Activated CD4-positive, alpha-beta memory T cell treated with anti-CD3 and anti-CD28 coated beads for 36 hours (primary cell): ENCODE data around the gene MORF4L1. TPM values are rescaled to one million over a fixed set of nuclear protein-coding genes. Genes with fewer than 3 reads are reported as not detected.
"Not testable (repeated sequence)": the region's sequence is repeated elsewhere in the genome, so short reads cannot be mapped to it uniquely, and the experiment has no call there.

Experiments
- CTCF ChIA-PET: fragments of 350-600 bp; sonication (Branson Sonifier 250); formaldehyde crosslinking; loops from one replicate; lab custom pipeline; 2021; ENCODE audit warnings: antibody characterized with exemption, inconsistent platforms; lab: Charles Lee
- POLR2A ChIA-PET: fragments of 350-600 bp; sonication (Branson Sonifier 250); formaldehyde crosslinking; loops from one replicate; lab custom pipeline; 2021; ENCODE audit warnings: antibody characterized with exemption; lab: Charles Lee
- DNase-seq: peaks from one replicate; pipeline ENCODE4 v3.0.0-alpha.2; 2020
- H3K27ac Mint-ChIP-seq: one replicate; pipeline ENCODE4 v1.8.0; 2021; ENCODE audit warnings: mixed read lengths
- H3K27me3 Mint-ChIP-seq: one replicate; pipeline ENCODE4 v1.8.0; 2021; ENCODE audit warnings: mixed read lengths
- H3K36me3 Mint-ChIP-seq: one replicate; pipeline ENCODE4 v1.8.0; 2021; ENCODE audit warnings: mixed read lengths
- H3K4me1 Mint-ChIP-seq: one replicate; pipeline ENCODE4 v1.8.0; 2021; ENCODE audit warnings: low read depth, mixed read lengths
- H3K4me3 Mint-ChIP-seq: one replicate; pipeline ENCODE4 v1.8.0; 2021; ENCODE audit warnings: mild to moderate bottlenecking, mixed read lengths
- H3K9me3 Mint-ChIP-seq: one replicate; pipeline ENCODE4 v1.8.0; 2021; ENCODE audit warnings: mixed read lengths
- intact Hi-C: fragments of 100-400 bp; cut with micrococcal nuclease; formaldehyde crosslinking; loops from one replicate; pipeline ENCODE4 v1.15.1; 2023
- total RNA-seq, 2 experiments: library from RNA; stranded (reverse); gene quantifications; one replicate each; pipeline ENCODE4 v1.2.3, GENCODE V29; 2021

MORF4L1 gene
- total RNA-seq, result 100 to 1,000 TPM; 262 TPM

DNA sequence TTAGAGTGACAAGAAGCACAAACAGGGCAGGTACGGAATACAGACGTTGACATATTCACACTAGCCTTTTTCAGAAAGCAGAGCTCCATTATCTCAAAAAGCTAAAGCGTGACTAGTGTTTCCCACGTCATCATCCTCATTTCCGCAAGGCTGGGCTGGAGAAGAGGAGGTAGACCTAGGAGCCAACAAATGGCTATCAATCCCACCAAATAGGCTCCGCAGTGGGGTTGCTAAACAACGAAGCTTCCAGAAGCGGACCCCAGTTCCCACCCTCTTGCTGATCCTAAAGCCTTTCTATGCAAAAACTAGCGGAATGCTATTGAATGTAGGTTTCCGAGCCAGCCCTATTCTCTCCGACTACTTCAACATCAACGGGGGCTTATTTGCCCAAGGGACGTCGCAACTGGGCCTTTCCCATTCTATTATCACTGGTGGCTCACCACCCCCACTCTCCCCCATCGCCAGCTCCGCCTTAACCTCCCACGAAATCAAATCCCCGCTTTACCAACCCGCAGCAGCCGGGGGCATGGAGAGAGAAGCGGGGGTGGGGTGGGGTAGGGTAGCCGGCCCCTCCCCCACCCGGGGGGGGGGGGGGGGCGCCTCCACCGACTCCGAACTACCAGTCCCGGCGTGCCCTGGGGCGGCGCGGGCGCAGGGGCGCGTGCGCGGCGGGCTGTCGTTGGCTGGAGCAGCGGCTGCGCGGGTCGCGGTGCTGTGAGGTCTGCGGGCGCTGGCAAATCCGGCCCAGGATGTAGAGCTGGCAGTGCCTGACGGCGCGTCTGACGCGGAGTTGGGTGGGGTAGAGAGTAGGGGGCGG lies at the start of gene MORF4L1:
MORF4L1 (plus strand) TSS at position 736 of the 817 bp plus-strand sequence. CDS start 128 bp downstream, outside the sequence.
- Mint-ChIP-seq H3K27me3 (no peaks in the 10 kb centered on the region), H3K4me3 (peak within 1 kb of the TSS; percentile 90), H3K4me1 (peaks cover 29% of the 10 kb centered on the region), H3K36me3 (peaks cover 18% of the 10 kb centered on the region), H3K9me3 (no peaks in the 10 kb centered on the region), H3K27ac (peak within 1 kb of the TSS; percentile 99)
- DNase-seq, result peak; percentile 98
- ChIA-PET CTCF (interaction anchor here (0.6 to 2.9 kb wide), 4 partner anchors 9 to 65 kb away, joined by 3 to 16 read pairs (median 5); partner anchors contain the start of gene ADAMTS7), POLR2A (interaction anchor here (1.0 to 1.6 kb wide), 3 partner anchors 12 to 35 kb away, joined by 4 to 12 read pairs (median 4); no protein-coding TSS in a partner anchor)
- intact Hi-C loops, result loop anchor here (2.0 to 10.0 kb wide), 5 partner anchors 66 to 1102 kb away; partner anchors contain the start of genes BCL2A1, IREB2 and TMED3

DNA sequence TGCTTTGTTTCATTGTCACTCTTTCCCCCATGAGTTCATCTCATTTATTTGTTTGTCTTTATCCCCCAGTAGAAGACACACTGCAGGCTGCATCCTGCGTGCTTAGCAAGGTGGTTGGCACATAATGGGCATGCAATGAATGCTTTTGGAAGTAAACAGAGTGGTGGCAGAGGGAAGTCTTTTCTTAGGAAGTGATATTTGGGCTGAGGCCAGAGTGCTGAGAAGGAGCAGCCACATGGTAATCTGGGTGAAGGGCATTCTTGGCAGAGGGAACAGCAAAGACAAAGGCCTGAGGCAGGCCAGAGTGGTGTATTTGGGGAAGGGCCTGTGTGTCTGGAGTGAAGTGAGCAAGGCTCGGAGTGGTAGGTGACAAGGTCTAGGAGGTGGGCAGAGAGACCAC lies 43.8 kb upstream of the MORF4L1 start:
- intact Hi-C loops, result no loop called here

GRCh38 chr15:78830514-78831228 lies 42.0 kb upstream of the MORF4L1 start:
- Mint-ChIP-seq H3K36me3 (no peaks in the 10 kb centered on the region), H3K27me3 (peaks cover 14% of the 10 kb centered on the region), H3K4me1 (no peaks in the 10 kb centered on the region), H3K27ac (no peak overlapping the region), H3K4me3 (peak overlapping the region; percentile 39), H3K9me3 (no peaks in the 10 kb centered on the region)
- intact Hi-C loops, result no loop called here
- peak; percentile 12 for DNase-seq
- ChIA-PET CTCF (interaction anchor here (0.6 to 1.2 kb wide), 3 partner anchors 22 to 104 kb away, joined by 3 to 4 read pairs (median 3); no protein-coding TSS in a partner anchor), POLR2A (no interaction called here)

More for the DNA sequence above, 43.8 kb upstream of the MORF4L1 start:
- Mint-ChIP-seq H3K27me3 (peaks cover 14% of the 10 kb centered on the region), H3K36me3 (no peaks in the 10 kb centered on the region), H3K9me3 (no peaks in the 10 kb centered on the region), H3K4me3 (no peak overlapping the region), H3K4me1 (no peaks in the 10 kb centered on the region), H3K27ac (no peak overlapping the region)
- POLR2A ChIA-PET, result no interaction called here
- CTCF ChIA-PET, result no interaction called here
- DNase-seq, result no peak

- Mint-ChIP-seq H3K4me1 (no peaks in the 10 kb centered on the region), H3K27ac (no peak overlapping the region), H3K36me3 (no peaks in the 10 kb centered on the region), H3K4me3 (no peak overlapping the region), H3K27me3 (peaks cover 14% of the 10 kb centered on the region), H3K9me3 (no peaks in the 10 kb centered on the region)
- DNase-seq, result no peak
- ChIA-PET POLR2A (no interaction called here), CTCF (interaction anchor here (1.2 kb wide), 1 partner anchor 43 kb away, joined by 3 read pairs; no protein-coding TSS in a partner anchor)
- intact Hi-C loops, result no loop called here
Measured at GRCh38 chr15:78831229-78832207, 41.2 kb upstream of the MORF4L1 start.

- ChIA-PET POLR2A (no interaction called here), CTCF (interaction anchor here (1.1 kb wide), 1 partner anchor 24 kb away, joined by 3 read pairs; no protein-coding TSS in a partner anchor)
- Mint-ChIP-seq H3K27me3 (peaks cover 9% of the 10 kb centered on the region), H3K9me3 (no peaks in the 10 kb centered on the region), H3K36me3 (no peaks in the 10 kb centered on the region), H3K4me3 (no peak overlapping the region), H3K4me1 (no peaks in the 10 kb centered on the region), H3K27ac (no peak overlapping the region)
- DNase-seq, result no peak
- intact Hi-C loops, result no loop called here
Measured at GRCh38 chr15:78836333-78836732, 36.4 kb upstream of the MORF4L1 start.

DNA sequence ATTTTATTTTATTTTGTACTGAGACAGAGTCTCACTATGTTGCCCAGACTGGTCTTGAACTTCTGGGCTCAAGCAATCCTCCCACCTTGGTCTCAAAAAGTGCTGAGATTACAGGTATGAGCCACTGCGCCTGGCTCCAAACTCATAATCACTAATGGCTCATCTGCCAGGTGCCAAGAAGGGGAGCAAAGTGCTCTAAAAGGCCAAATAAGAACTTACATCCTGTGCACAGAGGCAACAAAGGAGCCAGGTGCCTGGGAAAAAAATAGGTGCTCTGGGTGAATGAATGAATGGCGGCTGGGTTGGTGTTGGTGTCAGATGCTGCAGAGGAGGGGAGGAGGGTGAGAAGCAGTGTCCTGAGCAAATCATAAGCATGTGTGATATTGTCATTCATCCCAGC lies 35.6 kb upstream of the MORF4L1 start:
- H3K36me3 Mint-ChIP-seq, result no peaks in the 10 kb centered on the region
- intact Hi-C loops, result no loop called here
- POLR2A ChIA-PET, result no interaction called here
- H3K27ac Mint-ChIP-seq, result no peak overlapping the region
- peaks cover 5% of the 10 kb centered on the region for H3K27me3 Mint-ChIP-seq
- DNase-seq, result no peak
- CTCF ChIA-PET, result interaction anchor here (1.1 kb wide), 1 partner anchor 25 kb away, joined by 3 read pairs; no protein-coding TSS in a partner anchor
- H3K4me1 Mint-ChIP-seq, result no peaks in the 10 kb centered on the region
- no peak overlapping the region for H3K4me3 Mint-ChIP-seq
- H3K9me3 Mint-ChIP-seq, result no peaks in the 10 kb centered on the region

GRCh38 chr15:78837543-78837942 lies 35.1 kb upstream of the MORF4L1 start:
- ChIA-PET POLR2A (no interaction called here), CTCF (no interaction called here)
- peaks cover 2% of the 10 kb centered on the region for H3K4me1 Mint-ChIP-seq
- H3K27ac Mint-ChIP-seq, result no peak overlapping the region
- no peak overlapping the region for H3K4me3 Mint-ChIP-seq
- no peaks in the 10 kb centered on the region for H3K9me3 Mint-ChIP-seq
- H3K27me3 Mint-ChIP-seq, result peaks cover 4% of the 10 kb centered on the region
- intact Hi-C loops, result no loop called here
- H3K36me3 Mint-ChIP-seq, result no peaks in the 10 kb centered on the region
- no peak for DNase-seq

DNA sequence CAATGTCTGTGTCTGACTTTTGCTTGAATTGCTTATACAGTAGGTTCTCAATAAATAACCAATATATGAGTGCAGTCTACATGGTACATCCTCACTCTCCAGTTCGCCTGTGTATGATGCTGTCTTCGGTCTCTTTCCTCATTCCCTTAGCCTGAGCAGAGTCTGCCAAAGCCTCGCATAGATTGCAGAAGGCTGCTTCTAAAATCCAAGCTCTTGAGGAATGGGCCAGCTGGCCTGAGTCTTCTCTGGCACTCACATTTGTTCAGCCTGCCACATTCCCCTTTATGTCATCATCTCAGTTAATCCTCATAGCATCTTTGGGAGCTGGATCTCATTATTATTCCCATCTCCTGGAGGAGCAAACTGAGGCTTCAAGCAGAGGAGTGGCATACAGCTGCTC lies 34.2 kb upstream of the MORF4L1 start:
- H3K4me1 Mint-ChIP-seq, result peaks cover 2% of the 10 kb centered on the region
- POLR2A ChIA-PET, result no interaction called here
- H3K27ac Mint-ChIP-seq, result no peak overlapping the region
- no peaks in the 10 kb centered on the region for H3K36me3 Mint-ChIP-seq
- peaks cover under 1% of the 10 kb centered on the region for H3K27me3 Mint-ChIP-seq
- CTCF ChIA-PET, result no interaction called here
- no peaks in the 10 kb centered on the region for H3K9me3 Mint-ChIP-seq
- intact Hi-C loops, result no loop called here
- DNase-seq, result no peak
- H3K4me3 Mint-ChIP-seq, result no peak overlapping the region

DNA sequence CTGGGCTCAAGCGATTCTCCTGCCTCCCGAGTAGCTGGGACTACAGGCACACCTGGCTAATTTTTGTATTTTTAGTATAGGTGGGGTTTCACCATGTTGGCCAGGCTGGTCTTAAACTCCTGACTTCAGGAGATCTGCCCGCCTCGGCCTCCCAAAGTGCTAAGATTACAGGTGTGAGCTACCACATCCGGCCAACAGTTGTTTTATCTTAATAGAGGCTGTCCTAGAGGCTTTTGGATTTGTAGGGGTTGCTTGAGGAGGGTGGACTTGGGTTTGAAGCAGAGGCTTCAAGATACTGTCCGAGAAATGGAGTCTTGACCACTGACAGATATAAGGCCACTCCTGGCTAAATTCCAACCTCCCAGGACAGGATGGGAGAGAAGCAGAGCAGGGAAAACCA lies 33.5 kb upstream of the MORF4L1 start:
- intact Hi-C loops, H3K4me1 Mint-ChIP-seq, H3K36me3 Mint-ChIP-seq, H3K27ac Mint-ChIP-seq, H3K4me3 Mint-ChIP-seq, CTCF ChIA-PET, POLR2A ChIA-PET, H3K9me3 Mint-ChIP-seq, DNase-seq, H3K27me3 Mint-ChIP-seq: not testable (repeated sequence)

DNA sequence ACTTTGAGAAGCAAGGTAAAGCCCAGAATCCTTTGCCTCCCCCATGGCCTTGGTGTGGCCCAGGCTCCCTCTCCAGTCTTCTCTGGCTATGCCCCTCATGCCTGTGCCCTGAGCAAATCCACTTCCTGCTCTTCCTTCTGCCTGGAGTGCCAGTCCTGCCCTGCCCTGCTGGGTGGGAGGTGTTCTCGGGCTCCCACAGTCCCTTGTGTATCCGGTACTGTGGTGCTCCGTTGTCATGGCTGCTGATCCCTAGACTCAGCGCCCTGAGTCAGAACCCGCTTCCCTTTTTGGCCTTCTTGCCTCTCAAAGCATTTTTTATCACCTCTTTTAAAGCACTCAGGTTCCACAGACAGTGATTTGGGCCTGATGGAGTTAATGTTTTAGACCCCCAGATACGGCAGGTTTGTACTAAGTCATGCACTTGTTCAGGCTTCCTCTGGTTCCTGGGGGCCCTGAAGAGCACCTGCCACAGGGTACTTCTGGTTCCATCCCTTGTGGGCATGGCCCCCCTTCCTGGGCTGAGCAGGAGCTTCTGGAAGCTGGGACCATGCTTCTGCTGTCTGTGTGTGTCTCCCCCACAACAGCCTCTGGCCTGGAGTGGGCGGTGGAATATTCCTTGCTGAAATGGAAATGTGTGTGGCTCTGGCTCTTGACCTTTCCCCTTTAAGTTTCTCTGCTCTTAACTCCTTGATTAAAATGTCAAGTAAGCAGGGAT lies 31.9 kb upstream of the MORF4L1 start:
- Mint-ChIP-seq H3K4me3 (no peak overlapping the region), H3K4me1 (peaks cover 2% of the 10 kb centered on the region), H3K27ac (no peak overlapping the region), H3K36me3 (no peaks in the 10 kb centered on the region), H3K9me3 (no peaks in the 10 kb centered on the region), H3K27me3 (no peaks in the 10 kb centered on the region)
- DNase-seq, result no peak
- ChIA-PET POLR2A (no interaction called here), CTCF (interaction anchor here (1.0 kb wide), 1 partner anchor 20 kb away, joined by 3 read pairs; no protein-coding TSS in a partner anchor)
- intact Hi-C loops, result no loop called here

DNA sequence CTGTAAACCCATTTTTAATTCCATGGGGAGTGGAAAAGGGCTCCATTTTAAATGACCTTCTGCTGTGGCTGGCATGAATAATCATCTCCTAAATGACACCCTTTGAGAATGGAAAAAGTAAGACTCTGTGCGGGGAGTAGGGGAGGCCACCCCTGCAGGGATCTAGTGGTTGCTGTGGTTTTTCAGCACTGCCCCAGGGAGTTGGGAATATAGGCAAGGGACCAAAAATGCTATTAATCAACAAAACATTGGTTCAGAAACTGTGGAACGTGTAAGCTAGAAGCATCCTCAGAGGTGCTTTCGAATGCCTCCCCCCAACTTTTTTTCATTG lies 31.3 kb upstream of the MORF4L1 start:
- H3K36me3 Mint-ChIP-seq, result no peaks in the 10 kb centered on the region
- no peak overlapping the region for H3K27ac Mint-ChIP-seq
- intact Hi-C loops, result no loop called here

More for the DNA sequence above, 31.3 kb upstream of the MORF4L1 start:
- Mint-ChIP-seq H3K4me1 (peaks cover 2% of the 10 kb centered on the region), H3K4me3 (no peak overlapping the region), H3K27me3 (no peaks in the 10 kb centered on the region), H3K9me3 (no peaks in the 10 kb centered on the region)
- DNase-seq, result no peak
- POLR2A ChIA-PET, result no interaction called here
- CTCF ChIA-PET, result interaction anchor here (1.0 kb wide), 1 partner anchor 19 kb away, joined by 3 read pairs; no protein-coding TSS in a partner anchor
